ENCODE measurements around the gene CARHSP1.

GRCh38 chr16:8900343-8900742, 31.5 kb upstream of the CARHSP1 start:
- TF ChIP-seq POLR2A (IDR thresholded peaks at IDR 0.05; ENCODE audit: low read length): no peak
- no peak for TF ChIP-seq GATA1 (IDR thresholded peaks at IDR 0.05; ENCODE audit: low read depth, low read length)
